ENCODE data around the gene MCOLN1.
A peak's percentile ranks its signal among the peaks of the same experiment; 100 is the strongest.

MCOLN1 gene

DNA sequence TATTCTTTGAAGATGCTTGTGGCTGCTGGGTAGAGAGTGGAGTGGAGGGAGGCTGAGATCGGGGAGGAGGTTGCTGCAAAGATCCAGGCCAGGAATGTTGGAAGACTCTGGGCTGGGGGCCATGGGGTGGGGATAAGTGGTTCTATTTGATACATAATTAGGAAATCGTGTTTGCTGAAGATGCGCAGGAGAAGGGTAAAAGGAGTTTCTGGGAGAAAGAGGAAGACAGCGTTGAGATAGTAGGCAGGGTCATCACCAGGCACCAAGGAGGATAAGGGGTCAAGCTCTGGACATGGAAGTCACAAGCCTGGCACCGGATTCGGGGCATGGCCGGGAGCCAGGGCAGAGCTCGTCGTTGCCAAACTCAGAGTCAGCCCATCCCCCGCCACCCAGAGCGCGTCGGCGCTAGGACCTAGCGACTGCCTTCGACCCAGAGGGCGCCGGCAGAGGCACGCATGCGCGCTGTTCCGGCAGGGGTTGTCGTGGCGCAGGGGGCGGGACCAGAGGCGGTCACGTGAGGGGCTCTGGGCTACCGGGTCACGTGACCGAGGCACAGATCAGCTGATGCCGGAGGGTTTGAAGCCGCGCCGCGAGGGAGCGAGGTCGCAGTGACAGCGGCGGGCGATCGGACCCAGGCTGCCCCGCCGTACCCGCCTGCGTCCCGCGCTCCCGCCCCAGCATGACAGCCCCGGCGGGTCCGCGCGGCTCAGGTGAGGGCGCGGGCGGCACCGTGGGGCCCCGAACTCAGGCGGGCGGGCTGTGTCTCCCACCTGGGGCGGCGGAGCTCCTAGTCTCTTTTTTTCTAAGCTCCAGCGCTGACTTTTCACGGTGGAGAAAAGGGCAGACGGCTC lies at the start of gene MCOLN1:
TSS of gene MCOLN1 (plus strand) at position 553 of the 851 bp plus-strand sequence. CDS start at position 680, 127 bp downstream.
- peak; percentile 98 to 99 for DNase-seq (ENCODE audit: low read depth in 1 of 2, low spot score in 1 of 2)

DNA sequence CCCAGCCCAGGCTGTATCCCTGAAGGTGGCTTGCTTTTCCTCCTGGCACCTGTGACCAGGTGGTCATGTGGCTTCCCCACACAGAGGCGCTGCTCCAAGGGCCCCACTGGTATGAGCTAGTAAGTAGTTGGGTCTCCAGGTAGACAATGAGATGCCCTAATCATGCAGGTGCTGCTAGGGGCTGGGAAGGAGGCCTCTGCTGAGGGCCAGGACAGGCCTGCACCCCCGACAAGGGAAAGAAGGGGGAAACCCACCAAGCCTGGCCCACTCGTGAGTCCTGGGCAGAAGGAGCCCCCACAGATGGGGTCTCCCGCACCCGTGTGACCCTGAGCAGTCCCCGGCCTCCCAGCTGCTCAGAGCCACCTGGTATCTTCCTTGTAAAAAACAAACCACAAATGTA lies 46.8 kb upstream of the MCOLN1 start:
- DNase-seq (ENCODE audit: low read depth in 1 of 2, low spot score in 1 of 2): no peak

DNA sequence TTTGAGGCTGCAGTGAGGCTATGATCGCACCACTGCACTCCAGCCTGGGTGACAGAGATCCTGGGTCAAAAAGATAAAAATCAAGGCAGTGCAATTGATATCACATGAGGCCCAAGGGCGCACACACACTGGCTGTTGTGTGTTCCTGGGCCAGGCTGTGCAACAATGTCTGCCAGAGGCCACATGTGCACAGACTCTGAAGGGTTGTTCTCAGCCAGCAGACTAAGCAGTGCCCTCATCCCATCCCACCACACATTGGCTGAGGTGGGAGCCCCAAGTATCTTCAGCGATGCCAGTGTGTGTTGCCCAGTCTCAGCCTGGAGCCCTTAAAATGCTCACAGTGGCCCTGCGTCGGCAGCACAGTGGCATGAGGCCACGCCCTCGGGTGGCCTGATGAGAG lies 46.2 kb upstream of the MCOLN1 start:
- DNase-seq (ENCODE audit: low read depth in 1 of 2, low spot score in 1 of 2): no peak

DNA sequence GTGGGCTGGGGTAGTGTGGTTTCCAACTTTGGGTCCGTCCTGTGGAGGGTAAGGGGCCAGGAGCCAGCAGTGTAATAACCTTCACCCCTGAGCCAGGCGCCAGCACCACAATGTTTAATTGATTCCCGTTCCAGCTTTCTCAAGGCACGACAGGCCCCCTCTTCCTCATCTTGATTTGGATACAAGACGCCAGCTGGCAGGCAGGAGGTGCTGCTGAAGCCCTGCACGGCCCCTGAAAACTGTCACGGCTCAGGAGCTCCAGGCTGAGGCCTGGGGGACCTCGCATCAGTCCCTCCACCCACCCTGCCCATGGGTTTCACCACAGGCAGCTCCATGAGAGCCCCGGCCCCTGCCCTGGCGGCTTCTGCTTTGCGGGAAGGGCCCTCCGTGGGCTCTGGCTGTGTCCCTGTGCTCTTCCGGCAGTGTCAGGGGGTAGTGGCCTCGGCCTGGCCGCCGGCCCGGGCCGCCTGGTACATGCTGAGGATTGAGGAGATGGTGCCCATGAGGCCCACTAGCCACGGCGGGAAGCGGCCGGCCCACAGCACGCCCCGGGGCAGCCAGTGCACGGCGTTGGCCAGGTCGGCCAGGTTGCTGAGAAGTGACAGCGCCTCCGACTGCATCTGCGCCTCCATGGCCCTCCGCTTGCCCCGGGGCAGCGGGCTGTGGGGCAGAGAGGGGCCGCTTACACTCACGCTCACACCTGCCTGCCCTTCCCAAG lies 45.5 kb upstream of the MCOLN1 start:
- no peak for DNase-seq (ENCODE audit: low read depth in 1 of 2, low spot score in 1 of 2)

GRCh38 chr19:7477758-7478157 lies 44.7 kb upstream of the MCOLN1 start:
- no peak for DNase-seq (ENCODE audit: low read depth in 1 of 2, low spot score in 1 of 2)

GRCh38 chr19:7478173-7478842 lies 44.1 kb upstream of the MCOLN1 start:
- no peak for DNase-seq (ENCODE audit: low read depth in 1 of 2, low spot score in 1 of 2)

DNA sequence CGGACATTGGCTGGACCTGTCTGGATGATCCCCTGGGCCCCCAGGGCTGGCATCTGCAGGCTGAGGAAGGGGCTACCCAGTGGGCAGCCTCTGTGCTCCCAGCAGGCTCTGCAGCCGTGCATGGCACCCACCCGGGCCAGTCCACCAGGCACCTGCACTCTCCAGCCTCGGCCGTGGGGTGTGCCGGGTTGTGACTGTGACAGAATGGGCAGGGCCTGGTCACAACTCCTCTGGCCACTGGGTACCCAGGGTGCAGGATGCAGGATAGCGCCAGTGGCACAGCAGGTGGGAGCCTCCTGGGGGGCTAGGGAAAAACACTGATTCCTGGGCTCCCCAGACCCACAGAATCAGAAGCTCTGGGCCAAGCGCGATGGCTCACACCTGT lies 43.6 kb upstream of the MCOLN1 start:
- DNase-seq (ENCODE audit: low read depth in 1 of 2, low spot score in 1 of 2): no peak

DNA sequence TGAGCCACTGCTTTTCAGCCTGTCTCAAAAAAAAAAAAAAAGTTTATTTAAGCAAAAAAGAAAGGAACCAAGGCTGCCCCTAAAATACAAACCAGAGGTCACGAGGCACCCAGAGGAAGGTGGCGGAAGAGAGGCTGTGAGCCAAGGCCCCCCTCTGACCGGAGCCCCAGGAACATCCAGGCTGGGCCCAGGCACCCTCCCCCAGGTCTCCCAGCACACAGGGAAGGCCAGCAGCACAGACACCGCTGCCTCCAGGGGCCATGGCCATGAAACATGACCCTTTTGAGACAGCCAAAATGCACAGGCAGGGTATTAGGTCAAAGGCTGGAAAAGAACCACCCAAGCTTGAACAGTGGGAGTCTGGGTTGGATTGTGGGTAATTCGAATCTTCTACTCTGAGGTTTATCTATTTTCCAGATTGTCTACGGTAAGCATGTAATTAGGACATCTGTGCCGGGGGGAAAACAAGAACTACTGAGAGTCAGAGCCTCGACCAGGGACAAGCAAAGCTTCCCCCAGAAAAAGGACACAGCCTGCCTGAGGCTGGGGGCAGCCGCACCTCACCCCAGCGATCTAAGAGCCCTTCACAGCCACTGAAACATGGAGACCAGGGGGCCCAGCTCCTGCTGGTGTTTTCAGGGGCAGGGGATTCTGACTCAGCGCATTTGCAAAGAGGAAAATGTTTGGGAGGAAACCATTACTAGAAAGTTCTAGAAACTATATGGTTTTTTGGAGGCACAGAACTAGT lies 42.0 kb upstream of the MCOLN1 start:
- DNase-seq (ENCODE audit: low read depth in 1 of 2, low spot score in 1 of 2): no peak

DNA sequence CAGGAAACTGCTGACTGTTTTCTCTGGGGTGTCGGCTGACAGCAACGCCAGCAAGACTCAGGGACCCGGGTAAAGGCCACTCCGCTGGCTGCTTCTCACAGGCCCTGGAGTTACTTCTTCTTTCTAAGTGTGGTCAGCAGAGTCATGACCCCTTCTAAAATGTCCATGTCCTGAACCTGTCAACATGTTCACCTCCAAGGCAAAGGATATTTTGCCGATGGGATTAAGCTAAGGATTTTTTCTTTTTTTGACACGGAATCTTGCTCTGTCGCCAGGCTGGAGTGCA lies 41.5 kb upstream of the MCOLN1 start:
- no peak for DNase-seq (ENCODE audit: low read depth in 1 of 2, low spot score in 1 of 2)

DNA sequence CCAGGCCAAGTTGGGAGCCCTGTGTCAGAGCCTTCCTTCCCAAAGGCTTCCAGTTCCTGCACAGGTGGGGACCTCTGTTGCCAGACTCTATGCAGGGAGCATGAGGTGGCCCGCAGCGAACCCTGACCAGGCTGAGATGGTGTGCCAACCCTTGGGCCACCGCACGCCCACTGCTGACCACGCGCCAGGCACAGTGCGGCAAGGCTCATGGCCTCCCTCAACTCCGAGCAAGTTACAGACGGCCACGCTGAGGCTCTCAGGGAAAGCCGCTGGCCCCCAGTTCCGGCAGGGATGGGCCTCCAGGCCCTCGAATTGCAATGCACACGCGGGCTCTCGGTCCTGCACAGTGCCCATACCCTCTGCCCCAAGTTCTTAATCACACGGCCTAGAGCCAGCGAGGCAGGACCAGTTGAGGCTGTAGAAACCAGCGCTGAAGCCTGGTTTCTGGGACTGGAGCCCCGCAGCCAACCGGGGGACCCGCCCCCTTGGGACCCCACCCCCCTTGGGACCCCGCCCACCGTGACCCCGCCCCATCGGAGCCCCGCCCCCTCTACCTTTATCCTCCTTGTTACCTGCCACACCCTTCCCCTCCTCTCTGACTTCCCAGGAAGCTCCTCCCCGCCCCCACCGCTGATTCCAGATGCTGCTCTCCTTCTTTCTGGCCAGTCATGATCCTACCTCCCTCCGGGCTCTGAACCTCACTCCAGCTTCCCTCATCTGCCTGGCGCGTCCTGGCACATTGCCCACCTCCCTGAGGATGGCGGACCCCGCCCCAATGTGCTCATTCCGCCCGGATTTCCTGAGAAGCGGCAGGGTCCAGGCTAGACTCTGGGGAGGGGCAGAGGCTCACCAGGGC lies 39.6 kb upstream of the MCOLN1 start:
- DNase-seq (ENCODE audit: low read depth in 1 of 2, low spot score in 1 of 2): no peak

DNA sequence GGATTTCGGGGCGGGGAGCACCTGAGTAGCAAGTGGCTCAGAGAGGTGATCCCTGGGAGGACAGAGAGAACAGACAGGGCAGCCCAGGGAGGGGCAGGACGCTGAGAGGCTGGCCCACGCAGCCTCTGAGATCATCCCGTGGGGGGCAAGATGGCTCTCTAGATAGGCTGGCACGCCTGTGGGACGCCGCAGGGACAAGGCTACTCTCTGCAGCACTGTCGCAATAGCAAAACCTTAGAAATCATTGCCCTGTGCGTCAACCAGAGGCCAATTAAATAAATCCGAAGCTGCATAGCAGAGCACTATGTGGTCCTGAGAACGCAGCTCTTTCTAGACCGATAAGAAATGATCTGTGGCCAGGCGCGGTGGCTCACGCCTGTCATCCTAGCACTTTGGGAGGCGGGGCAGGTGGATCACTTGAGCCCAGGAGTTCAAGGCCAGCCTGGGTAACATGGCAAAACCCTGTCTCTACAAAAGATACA lies 38.7 kb upstream of the MCOLN1 start:
- no peak for DNase-seq (ENCODE audit: low read depth in 1 of 2, low spot score in 1 of 2)

GRCh38 chr19:7486923-7487322 lies 35.5 kb upstream of the MCOLN1 start:
- no peak for DNase-seq (ENCODE audit: low read depth in 1 of 2, low spot score in 1 of 2)

- peak; percentile 87 for DNase-seq (ENCODE audit: low read depth in 1 of 2, low spot score in 1 of 2)
Measured at GRCh38 chr19:7488736-7489353, 33.6 kb upstream of the MCOLN1 start, which contains the start of gene PEX11G. Gene PEX11G, minus strand, starts transcription at chr19:7489035. Its CDS starts 25 bp downstream, at chr19:7489010.

- no peak for DNase-seq (ENCODE audit: low read depth in 1 of 2, low spot score in 1 of 2)
Measured at GRCh38 chr19:7489609-7490044, 32.8 kb upstream of the MCOLN1 start.

- DNase-seq (ENCODE audit: low read depth in 1 of 2, low spot score in 1 of 2): no peak
Measured at GRCh38 chr19:7492142-7492541, 30.3 kb upstream of the MCOLN1 start.

DNA sequence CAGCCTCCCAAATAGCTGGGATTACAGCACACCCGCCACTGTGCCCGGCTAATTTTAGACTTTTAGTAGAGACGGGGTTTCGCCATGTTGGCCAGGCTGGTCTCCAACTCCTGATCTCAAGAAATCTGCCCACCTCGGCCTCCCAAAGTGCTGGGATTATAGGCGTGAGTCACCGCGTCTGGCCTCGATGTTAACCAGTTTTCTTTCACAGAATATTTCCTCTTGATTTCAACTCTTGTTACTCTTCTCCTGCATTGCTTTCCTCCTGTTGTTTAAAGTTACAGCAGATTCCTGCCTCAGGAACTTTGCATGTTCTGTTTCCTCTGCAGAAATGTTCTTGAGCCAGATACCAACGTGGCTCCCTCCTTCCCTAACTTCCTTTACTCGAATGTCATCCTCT lies 29.9 kb upstream of the MCOLN1 start:
- DNase-seq (ENCODE audit: low read depth in 1 of 2, low spot score in 1 of 2): no peak

- no peak for DNase-seq (ENCODE audit: low read depth in 1 of 2, low spot score in 1 of 2)
Measured at GRCh38 chr19:7494416-7495098, 27.9 kb upstream of the MCOLN1 start.

DNA sequence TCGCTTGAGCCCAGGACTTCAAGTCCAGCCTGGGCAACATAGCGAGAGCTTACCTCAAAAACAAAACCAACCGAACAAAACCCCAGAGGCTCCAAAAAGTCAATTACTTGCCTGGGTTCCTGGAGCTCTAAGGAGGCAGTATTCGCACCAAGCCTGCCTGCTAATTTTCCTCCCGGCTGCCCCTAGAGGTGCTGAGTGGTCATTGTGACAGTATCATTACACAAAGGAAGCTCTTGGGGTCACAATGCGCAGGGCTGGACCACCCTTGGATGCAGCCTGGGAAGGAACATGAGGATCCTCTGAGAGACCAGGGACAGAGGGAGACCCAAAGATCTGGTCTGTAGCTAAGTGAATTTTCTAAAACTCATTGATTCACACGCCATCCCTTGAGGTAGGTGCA lies 25.1 kb upstream of the MCOLN1 start:
- no peak for DNase-seq (ENCODE audit: low read depth in 1 of 2, low spot score in 1 of 2)

- DNase-seq (ENCODE audit: low read depth in 1 of 2, low spot score in 1 of 2): peak in 1 of 2 donors; percentile 34
Measured at GRCh38 chr19:7500811-7501450, 21.5 kb upstream of the MCOLN1 start.

Data from activated CD4-positive, alpha-beta T cell treated with anti-CD3 and anti-CD28 coated beads, Interleukin-2, amount 50 U/mL, for 24 hours (primary cell).